Adrenal gland (tissue), 12 donors: ENCODE results near the gene EXOC5. TPM values are rescaled to one million over a fixed set of nuclear protein-coding genes. Genes with fewer than 3 reads are reported as not detected.

Source experiments
- DNase-seq, 7 donors: peaks; one replicate each; pipeline ENCODE4 v3.0.0-alpha.2; 2019 to 2020
- H3K27ac ChIP-seq, 5 donors: fragments of 200-600 bp; sonication (generic) in 4 of 5; 1 replicate in 3 of 5; 2 replicates in 2 of 5; pipeline versions ENCODE4 v1.5.1 to v1.8.0; 2016 to 2020; ENCODE audit warnings: mild to moderate bottlenecking in 1 of 5
- H3K27me3 ChIP-seq: fragments of 200-600 bp; 2 replicates; pipeline ENCODE4 v1.8.0; 2021
- H3K36me3 ChIP-seq, 2 donors: fragments of 200-600 bp; replicated peaks in 1 of 2; 1 replicate in 1 of 2; 2 replicates in 1 of 2; pipeline versions ENCODE4 v1.5.1 to v1.8.0; 2018 to 2022
- H3K4me1 ChIP-seq, 2 donors: fragments of 200-600 bp; replicated peaks in 1 of 2; 1 replicate in 1 of 2; 2 replicates in 1 of 2; pipeline versions ENCODE4 v1.5.1 to v1.8.0; 2018 to 2021
- H3K4me3 ChIP-seq, 4 donors: fragments of 200-600 bp; sonication (generic) in 3 of 4; one replicate each; pipeline ENCODE4 v1.5.1; 2016 to 2018
- H3K9me3 ChIP-seq, 3 donors: fragments of 200-600 bp; sonication (generic) in 1 of 3; replicated peaks in 1 of 3; 1 replicate in 2 of 3; 2 replicates in 1 of 3; pipeline versions ENCODE4 v1.5.1 to v1.8.0; 2016 to 2021
- CTCF ChIP-seq, 6 experiments: fragments of 450-650 bp in 4 of 6; fragments of 200-600 bp in 2 of 6; sonication (generic) in 1 of 6; IDR thresholded peaks; 1 replicate in 5 of 6; 2 replicates in 1 of 6; pipeline versions ENCODE4 v1.5.1 to v1.8.0; 2016 to 2021; ENCODE audit warnings: antibody characterized with exemption in 6 of 6, mild to moderate bottlenecking in 2 of 6, moderate library complexity in 1 of 6
- POLR2A ChIP-seq, 2 donors: fragments of 450-650 bp; IDR thresholded peaks; one replicate each; pipeline ENCODE4 v1.6.1; 2017; ENCODE audit warnings: antibody characterized with exemption in 2 of 2, mild to moderate bottlenecking in 2 of 2, moderate library complexity in 1 of 2
- WGBS, 4 donors: extraction: QIAGEN DNeasy Blood & Tissue Kit in 2 of 4; methylation state at CpG; one replicate each; pipeline versions ENCODE4 v1.1.5 to v1.1.7; 2013 to 2017; 5-methylcytosine and 5-hydroxymethylcytosine counted together
- intact Hi-C, 2 donors: fragments of 100-400 bp; cut with DNase I; formaldehyde crosslinking; loops; one replicate each; pipeline versions ENCODE4 v1.14.1 to v1.15.0; 2022 to 2023
- polyA plus RNA-seq, 3 donors: library from polyadenylated mRNA; stranded (reverse); fragments of 200-250 nt in 2 of 3; fragments of 350-450 nt in 1 of 3; fragmentation: Illumina TruSeq in 1 of 3; extraction: RNeasy Lipid Tissue Mini Kit (QIAGEN cat#74804) in 1 of 3; gene quantifications; one replicate each; pipeline ENCODE4 v1.2.3, GENCODE V29; 2013 to 2014
- total RNA-seq, 9 donors: library from RNA; depleted of rRNA in 4 of 9; stranded (reverse); fragments of >200 nt in 4 of 9; fragments of 120-200 nt in 1 of 9; fragmentation: NEBNext Ultra II Directional in 1 of 9; extraction: Animal tissue kit (Norgen Biotek cat#: 25700) in 1 of 9; gene quantifications; one replicate each; pipeline versions ENCODE4 v1.1.0 to v1.2.4, GENCODE V29; 2013 to 2023
- donor health status: healthy with polysubstance abuse.
- donor health status: Bipolar disorder and iron deficiency.
- donor health status: DM: yes; HTN: yes; CAD: no.
- donor health status: DM: no; HTN: no; CAD: no.
- donor health status: DM: no; HTN: no; CAD: no.
- donor health status: DM: yes; HTN: yes; CAD: no.

The EXOC5 gene
- total and polyA plus RNA-seq, 12 donors, result 6.4 to 63.8 (median 48.0) TPM

GRCh38 chr14:57169901-57170300, 98.8 kb downstream of the EXOC5 start:
- 56 to 70% (median 65%) methylated on average over 3 of the region's 3 CpGs for WGBS, 4 donors
- intact Hi-C loops, result no loop called here
- H3K36me3 ChIP-seq, result no peaks in the 10 kb centered on the region
- no peaks in the 10 kb centered on the region for H3K9me3 ChIP-seq
- H3K4me1 ChIP-seq, result no peaks in the 10 kb centered on the region
- no peak for DNase-seq
- no peaks in the 10 kb centered on the region for H3K27me3 ChIP-seq
- no peak overlapping the region for H3K4me3 ChIP-seq
- H3K27ac ChIP-seq, result no peak overlapping the region
- no peak for TF ChIP-seq POLR2A (IDR thresholded peaks at IDR 0.05)
- TF ChIP-seq CTCF (IDR thresholded peaks at IDR 0.05), result no peak

DNA sequence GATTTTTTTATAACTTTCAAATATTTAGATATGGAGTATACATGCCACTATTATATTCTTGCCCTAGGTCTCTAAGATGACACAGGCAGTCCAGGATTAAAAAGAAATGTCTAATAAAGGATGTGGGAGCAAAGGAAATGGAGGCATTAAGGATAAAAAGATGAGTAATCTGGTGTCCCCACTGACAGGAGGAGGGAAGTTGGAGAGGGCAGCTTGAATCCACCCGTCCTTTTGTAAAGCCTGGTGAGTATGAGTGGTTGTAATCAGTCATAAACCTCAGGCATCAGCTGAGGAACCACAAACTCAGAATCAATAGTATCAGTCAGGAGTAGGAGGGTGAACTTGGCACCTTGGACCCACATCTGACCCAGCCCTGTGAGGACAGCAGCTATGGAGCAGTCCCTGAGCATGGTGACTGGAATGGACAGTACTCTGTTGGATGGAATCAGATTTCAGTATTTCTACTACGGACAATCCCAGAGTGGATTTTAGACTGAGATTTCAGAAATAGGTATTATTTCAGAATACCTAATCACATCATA, 100.5 kb downstream of the EXOC5 start:
- no peaks in the 10 kb centered on the region for H3K27me3 ChIP-seq
- DNase-seq, result no peak
- TF ChIP-seq CTCF (IDR thresholded peaks at IDR 0.05) (no peak), POLR2A (IDR thresholded peaks at IDR 0.05) (no peak)
- intact Hi-C loops, result no loop called here
- no peaks in the 10 kb centered on the region for H3K36me3 ChIP-seq
- WGBS, 4 donors, result 75 to 91% (median 77%) methylated on average over 2 of the region's 2 CpGs
- H3K9me3 ChIP-seq, result no peaks in the 10 kb centered on the region
- no peak overlapping the region for H3K27ac ChIP-seq
- no peak overlapping the region for H3K4me3 ChIP-seq
- H3K4me1 ChIP-seq, result no peaks in the 10 kb centered on the region

GRCh38 chr14:57161583-57162234, 107.0 kb downstream of the EXOC5 start:
- Histone ChIP-seq H3K27ac (no peak overlapping the region), H3K36me3 (no peaks in the 10 kb centered on the region), H3K9me3 (no peaks in the 10 kb centered on the region), H3K4me1 (no peaks in the 10 kb centered on the region), H3K27me3 (no peaks in the 10 kb centered on the region), H3K4me3 (no peak overlapping the region)
- 58 to 62% (median 61%) methylated on average over 8 of the region's 8 CpGs for WGBS, 4 donors
- DNase-seq, result no peak
- intact Hi-C loops, result no loop called here
- TF ChIP-seq CTCF (IDR thresholded peaks at IDR 0.05), result no peak
- TF ChIP-seq POLR2A (IDR thresholded peaks at IDR 0.05), result no peak

- no peaks in the 10 kb centered on the region for H3K9me3 ChIP-seq
- no peak overlapping the region for H3K27ac ChIP-seq
- 53 to 69% (median 64%) methylated on average over 6 of the region's 6 CpGs for WGBS, 4 donors
- intact Hi-C loops, result no loop called here
- DNase-seq, result no peak
- TF ChIP-seq CTCF (IDR thresholded peaks at IDR 0.05), result no peak
- TF ChIP-seq POLR2A (IDR thresholded peaks at IDR 0.05), result no peak
- no peaks in the 10 kb centered on the region for H3K27me3 ChIP-seq
- no peaks in the 10 kb centered on the region for H3K4me1 ChIP-seq
- no peaks in the 10 kb centered on the region for H3K36me3 ChIP-seq
- H3K4me3 ChIP-seq, result no peak overlapping the region
Observed at GRCh38 chr14:57160333-57160732, 108.4 kb downstream of the EXOC5 start.
